GM18868 (cell line): Measurements from ENCODE around the gene GNMT.
A peak's percentile ranks its signal among the peaks of the same experiment; 100 is the strongest.
"Not testable (repeated sequence)": the region's sequence is repeated elsewhere in the genome, so short reads cannot be mapped to it uniquely, and the experiment has no call there.

Experiments used
- ATAC-seq: cut with Tn5 transposase; IDR thresholded peaks from one replicate; pipeline ENCODE4 v1.9.1; 2021; ENCODE audit warnings: mild to moderate bottlenecking, moderate library complexity; ENCODE audit not compliant: unreplicated experiment

Gene GNMT

GRCh38 chr6:42971746-42972327, 11.3 kb downstream of the GNMT start:
- ATAC-seq = no peak

- ATAC-seq = no peak
Observed at GRCh38 chr6:42973926-42974325, 13.4 kb downstream of the GNMT start.

- ATAC-seq = no peak
Observed at GRCh38 chr6:42974919-42975505, 14.5 kb downstream of the GNMT start.

- peak; percentile 14 for ATAC-seq
Observed at GRCh38 chr6:42978487-42978838, 17.9 kb downstream of the GNMT start.

GRCh38 chr6:42978839-42979522, 18.4 kb downstream of the GNMT start, which contains the start of gene PEX6:
Gene PEX6 (minus strand): TSS chr6:42979181. CDS start chr6:42979150, 31 bp downstream.
- ATAC-seq = peak; percentile 97

GRCh38 chr6:42979523-42980177, 19.1 kb downstream of the GNMT start:
- no peak for ATAC-seq

GRCh38 chr6:42981836-42982235, 21.3 kb downstream of the GNMT start:
- no peak for ATAC-seq

GRCh38 chr6:42984001-42984923, 23.7 kb downstream of the GNMT start, which contains the start of gene PPP2R5D:
Gene PPP2R5D (plus strand): TSS chr6:42984570. CDS start chr6:42984678, 108 bp downstream.
- peak; percentile 92 for ATAC-seq

GRCh38 chr6:42984924-42985475, 24.4 kb downstream of the GNMT start:
- no peak for ATAC-seq

GRCh38 chr6:42987533-42988451, 27.2 kb downstream of the GNMT start:
- ATAC-seq = no peak

- no peak for ATAC-seq
Observed at GRCh38 chr6:42988486-42989020, 28.0 kb downstream of the GNMT start.

GRCh38 chr6:42989923-42990322, 29.4 kb downstream of the GNMT start:
- ATAC-seq = no peak

- no peak for ATAC-seq
Observed at GRCh38 chr6:42993445-42993844, 32.9 kb downstream of the GNMT start.

- ATAC-seq = no peak
Observed at GRCh38 chr6:42996513-42996912, 36.0 kb downstream of the GNMT start.

- ATAC-seq = not testable (repeated sequence)
Observed at GRCh38 chr6:42998205-42998604, 37.7 kb downstream of the GNMT start.

- ATAC-seq = no peak
Observed at GRCh38 chr6:43001843-43002242, 41.3 kb downstream of the GNMT start.

- no peak for ATAC-seq
Observed at GRCh38 chr6:43005844-43006243, 45.3 kb downstream of the GNMT start.

GRCh38 chr6:43006251-43006650, 45.7 kb downstream of the GNMT start:
- no peak for ATAC-seq

GRCh38 chr6:43007126-43007525, 46.6 kb downstream of the GNMT start:
- no peak for ATAC-seq
